CD4-positive, alpha-beta T cell treated with Interleukin-6 at 100 ng/mL for 8 hours (primary cell): ENCODE data around the gene GRM3.

ENCODE experiments used
- DNase-seq: peaks from one replicate; pipeline ENCODE4 v3.0.0-alpha.2; 2020; ENCODE audit warnings: mixed read lengths, low spot score

Gene GRM3

DNA sequence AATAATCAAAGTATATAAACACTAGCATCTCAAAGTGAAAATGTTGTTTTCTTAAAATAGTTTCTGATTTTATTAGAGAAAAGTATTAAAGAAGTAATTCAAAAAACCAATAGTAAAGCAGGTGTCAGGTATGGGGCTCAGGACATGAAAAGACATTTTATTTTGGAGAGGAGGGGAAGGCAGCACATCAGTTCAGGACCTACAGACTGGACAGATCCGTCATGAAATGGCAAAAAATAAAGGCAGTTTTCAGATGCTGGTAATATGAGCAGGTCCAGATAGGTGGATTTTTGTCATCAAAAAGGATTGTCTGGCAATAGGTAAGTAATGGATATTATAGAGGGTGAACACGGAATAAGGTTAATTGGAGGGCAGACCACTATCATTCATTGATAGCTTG lies 49.0 kb downstream of the GRM3 start:
- DNase-seq, result no peak

GRCh38 chr7:86706406-86706805 lies 62.7 kb downstream of the GRM3 start:
- no peak for DNase-seq

- no peak for DNase-seq
These were observed 64.4 kb downstream of the GRM3 start for GRCh38 chr7:86708031-86708680.

- no peak for DNase-seq
These were observed 76.6 kb downstream of the GRM3 start for GRCh38 chr7:86720306-86720705.

- DNase-seq, result no peak
These were observed 90.1 kb downstream of the GRM3 start for GRCh38 chr7:86733783-86734182.

DNA sequence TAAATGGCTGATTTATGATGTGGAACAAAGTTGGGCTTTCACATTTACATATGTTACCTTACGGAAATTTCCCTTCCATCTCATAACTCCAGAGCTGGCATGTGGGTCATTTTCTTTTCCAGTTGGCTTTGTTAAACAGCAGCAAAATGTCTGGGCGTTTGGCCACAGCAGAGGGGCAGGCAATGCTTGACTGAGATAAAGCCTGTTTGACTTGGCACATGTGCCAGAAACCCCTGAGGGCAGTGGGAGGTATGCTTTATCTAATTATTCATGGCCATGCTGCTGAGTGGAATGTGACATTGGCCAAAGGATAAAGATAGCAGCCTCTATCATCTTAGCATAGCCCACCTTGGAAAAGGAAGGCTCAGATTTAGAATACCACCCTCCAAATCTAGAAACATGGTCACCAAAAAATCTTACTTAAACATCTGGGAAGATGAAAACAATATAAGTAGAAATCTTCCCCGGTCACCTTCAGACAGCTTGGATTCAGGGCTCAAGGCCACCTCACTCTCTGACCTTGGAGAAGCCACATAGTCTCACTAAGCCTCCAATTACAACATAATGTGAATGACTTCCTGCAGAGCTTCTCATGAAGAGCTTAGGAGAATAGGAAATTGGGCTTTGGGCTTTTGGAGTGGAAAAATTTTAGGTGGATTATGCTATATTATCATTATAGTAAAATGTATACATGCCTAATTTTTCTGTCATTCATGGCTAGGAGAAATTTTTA lies 101.5 kb downstream of the GRM3 start:
- DNase-seq, result no peak

DNA sequence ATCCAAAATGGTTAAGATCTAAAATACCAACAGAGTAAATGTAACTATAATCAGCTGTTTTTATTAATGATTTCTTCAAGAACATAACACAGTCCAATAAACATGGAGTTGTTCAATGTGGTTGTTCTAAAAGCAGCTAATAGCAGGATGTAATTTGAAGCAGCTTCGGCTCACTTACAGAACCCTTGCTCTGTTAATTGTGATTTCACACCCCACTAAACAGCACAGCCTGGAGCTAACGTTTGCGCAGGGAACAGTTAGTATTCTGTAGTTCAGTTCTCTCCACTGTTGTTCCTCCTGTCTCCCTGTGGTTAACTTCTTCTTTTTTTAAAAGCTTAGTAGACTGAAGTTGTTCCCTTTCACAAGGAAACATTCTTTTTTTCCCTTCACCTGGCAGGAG lies 104.0 kb downstream of the GRM3 start:
- DNase-seq, result no peak

- DNase-seq, result no peak
These were observed 104.5 kb downstream of the GRM3 start for GRCh38 chr7:86748201-86748600.

- no peak for DNase-seq
These were observed 105.4 kb downstream of the GRM3 start for GRCh38 chr7:86748843-86749719.

DNA sequence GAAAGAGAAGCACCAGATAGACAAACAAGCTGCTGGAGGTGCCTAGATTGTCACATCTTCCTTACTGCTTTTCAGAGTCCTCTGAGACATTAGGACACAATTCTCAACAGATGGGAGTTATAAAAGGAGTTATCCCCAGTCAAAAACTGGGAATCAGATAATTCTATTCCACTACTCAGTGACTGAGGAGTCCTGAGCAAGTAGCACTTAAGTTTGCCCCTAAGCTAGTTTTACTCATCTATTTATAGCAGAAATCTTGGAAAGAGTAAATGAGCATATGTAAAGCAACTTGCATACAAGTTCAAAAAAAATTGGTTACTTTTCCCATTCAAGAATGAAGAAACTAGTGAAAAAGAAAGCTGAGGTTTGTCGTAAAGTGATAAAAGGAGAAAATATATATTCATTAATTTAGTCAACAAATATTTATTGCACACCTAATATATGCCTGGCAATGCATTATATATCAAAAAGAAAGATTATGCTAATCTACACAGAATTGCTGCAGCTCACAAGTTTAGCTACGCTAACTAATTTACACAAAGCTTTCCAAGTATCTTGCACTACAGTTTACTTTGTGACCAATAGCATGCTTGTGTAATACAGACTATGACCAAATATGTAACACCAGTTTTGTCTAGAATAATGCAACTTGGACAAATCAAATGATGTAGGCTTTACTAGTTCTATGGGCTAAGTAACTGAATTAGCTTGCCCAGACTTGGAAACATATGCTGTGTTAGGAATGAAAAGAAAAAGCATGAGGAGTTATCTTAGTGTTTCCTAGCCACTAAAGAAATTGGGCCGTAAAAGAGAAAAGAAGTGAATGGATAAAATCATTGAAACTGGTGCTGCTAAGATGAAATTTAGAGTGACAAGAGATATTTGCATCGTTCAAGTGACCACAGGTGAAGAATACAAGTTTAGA lies 106.3 kb downstream of the GRM3 start:
- DNase-seq, result no peak

DNA sequence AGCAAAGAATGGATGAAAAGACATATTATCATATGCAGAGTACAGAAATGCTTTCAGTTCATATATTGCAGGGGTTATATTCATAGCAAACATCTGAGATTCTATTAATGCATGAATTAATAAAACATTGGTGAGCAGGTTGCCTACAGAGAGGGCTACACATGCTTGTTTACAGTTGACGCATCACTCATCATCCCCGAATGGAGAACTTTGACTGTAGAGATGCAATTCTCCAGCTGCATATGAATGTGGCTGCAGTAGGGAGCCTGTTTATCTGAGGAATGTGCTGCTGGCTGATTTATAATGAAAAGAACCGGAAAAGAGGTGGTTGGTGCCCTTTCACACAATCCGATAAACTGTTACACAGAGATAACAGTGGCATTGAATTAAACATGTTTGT lies 116.5 kb downstream of the GRM3 start:
- no peak for DNase-seq

- no peak for DNase-seq
These were observed 118.4 kb downstream of the GRM3 start for GRCh38 chr7:86762129-86762528.

- no peak for DNase-seq
These were observed 122.2 kb downstream of the GRM3 start for GRCh38 chr7:86765931-86766330.

DNA sequence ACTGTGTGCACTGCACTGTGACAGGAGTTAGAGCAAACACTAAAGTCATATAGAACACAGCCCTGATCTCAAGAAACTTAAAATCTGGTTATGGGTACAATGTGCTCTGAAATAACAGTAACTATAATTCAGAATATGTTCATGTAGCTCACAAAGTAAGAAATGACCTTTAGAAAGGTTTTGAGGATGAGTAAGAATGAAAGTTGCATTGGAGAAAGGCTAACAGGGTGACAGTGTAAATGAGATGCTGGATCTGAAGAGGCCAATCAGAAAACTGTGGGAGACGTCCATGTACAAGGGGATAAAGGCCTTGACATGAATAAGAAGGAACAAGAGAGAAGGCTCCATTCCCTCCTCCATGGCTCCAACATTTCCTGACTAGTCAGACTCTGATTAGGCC lies 124.7 kb downstream of the GRM3 start:
- DNase-seq, result no peak

DNA sequence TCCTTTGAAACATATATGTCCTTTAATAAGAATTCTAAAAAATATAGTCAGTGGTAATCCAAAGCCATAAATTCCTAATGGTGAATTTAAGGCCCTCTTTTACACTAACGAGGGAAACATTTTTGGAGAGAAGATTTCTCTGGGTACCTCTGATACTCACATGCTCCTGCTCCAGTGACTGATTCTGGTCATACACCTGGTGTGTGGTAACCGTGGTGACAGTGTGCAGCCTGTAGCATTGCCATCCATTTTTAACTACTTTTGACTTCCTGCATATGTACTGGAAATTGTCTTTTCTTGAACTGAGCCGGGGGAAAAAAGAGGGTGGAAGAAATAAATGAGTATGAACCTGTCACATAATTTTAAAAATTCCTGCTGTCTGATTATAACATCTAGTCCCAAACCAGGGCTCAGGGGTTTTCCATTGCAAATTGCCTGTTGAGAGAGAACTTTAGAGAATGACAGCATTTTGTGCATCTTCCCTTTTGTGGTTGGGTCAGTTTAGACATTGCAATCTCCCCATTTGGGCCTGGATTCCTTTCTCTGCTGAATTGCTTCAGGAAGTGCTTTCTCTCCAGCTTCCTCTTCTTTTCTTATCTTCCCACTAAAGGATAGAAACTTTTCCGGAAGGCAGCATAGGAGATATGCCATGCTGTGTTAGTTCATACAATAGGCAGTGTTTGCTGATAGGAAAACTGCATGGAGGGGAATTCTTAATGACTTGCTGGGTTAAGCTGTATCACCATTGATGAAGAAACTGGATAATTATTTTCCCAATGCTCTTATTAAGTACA lies 125.5 kb downstream of the GRM3 start:
- no peak for DNase-seq

- no peak for DNase-seq
These were observed 129.6 kb downstream of the GRM3 start for GRCh38 chr7:86773309-86773708.

GRCh38 chr7:86775203-86775602 lies 131.5 kb downstream of the GRM3 start:
- no peak for DNase-seq

GRCh38 chr7:86776136-86776535 lies 132.4 kb downstream of the GRM3 start:
- DNase-seq, result no peak

- no peak for DNase-seq
These were observed 134.6 kb downstream of the GRM3 start for GRCh38 chr7:86778271-86778670.

DNA sequence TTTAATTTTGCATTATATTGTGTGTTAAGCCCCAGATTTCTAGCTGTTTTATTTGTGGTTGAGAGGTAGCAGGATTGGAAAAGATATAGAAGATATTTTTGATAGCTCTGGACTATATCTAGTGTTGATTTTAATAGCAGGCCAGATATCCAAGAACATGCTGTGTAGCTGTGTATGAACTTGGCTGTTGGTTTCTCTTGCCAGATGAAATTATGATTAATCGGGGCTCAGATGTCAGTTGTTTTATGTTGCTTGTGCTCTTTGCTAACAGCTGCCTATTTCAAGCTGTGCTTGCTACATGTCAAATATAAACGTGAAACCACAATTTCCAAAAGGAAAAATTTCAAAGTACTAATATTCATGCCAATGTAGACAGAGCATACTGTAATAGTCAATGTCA lies 141.1 kb downstream of the GRM3 start:
- DNase-seq, result no peak

GRCh38 chr7:86785641-86786040 lies 141.9 kb downstream of the GRM3 start:
- no peak for DNase-seq
